Kidney (tissue), 14 donors: Measurements from ENCODE around the gene GOLGA2. TPM values are rescaled to one million over a fixed set of nuclear protein-coding genes. Genes with fewer than 3 reads are reported as not detected.

ENCODE experiments used
- DNase-seq, 5 donors: peaks; one replicate each; pipeline ENCODE4 v3.0.0-alpha.2; 2013 to 2020
- FAIRE-seq: peaks from 2 replicates; lab custom pipeline; 2012; peaks lifted over from hg19 to GRCh38; lab: Jason Lieb, UNC
- H3K27ac ChIP-seq, 2 donors: one replicate each; pipeline ENCODE4 v1.7.0; 2013; ENCODE audit warnings: low read depth in 2 of 2, low read length in 2 of 2, inconsistent platforms in 1 of 2
- H3K27me3 ChIP-seq: one replicate; pipeline ENCODE4 v1.7.1; 2013; ENCODE audit warnings: low read length, inconsistent platforms; ENCODE audit not compliant: control insufficient read depth, insufficient read depth
- H3K36me3 ChIP-seq, 3 donors: one replicate each; pipeline versions ENCODE4 v1.7.0 to v1.7.1; 2013; ENCODE audit warnings: low read length in 3 of 3, control low read depth in 1 of 3, inconsistent platforms in 1 of 3; ENCODE audit not compliant: insufficient read depth in 3 of 3, control insufficient read depth in 2 of 3
- H3K4me1 ChIP-seq, 3 donors: one replicate each; pipeline versions ENCODE4 v1.7.0 to v1.7.1; 2013; ENCODE audit warnings: low read length in 3 of 3, inconsistent platforms in 1 of 3, low read depth in 1 of 3; ENCODE audit not compliant: control insufficient read depth in 2 of 3, insufficient read depth in 2 of 3
- H3K4me3 ChIP-seq, 3 donors: one replicate each; pipeline versions ENCODE4 v1.7.0 to v1.8.1; 2013; ENCODE audit warnings: low read length in 3 of 3, control low read depth in 1 of 3, inconsistent platforms in 1 of 3
- H3K9ac ChIP-seq, 3 donors: one replicate each; pipeline versions ENCODE4 v1.7.0 to v1.7.1; 2013; ENCODE audit warnings: low read length in 3 of 3, control low read depth in 1 of 3, inconsistent platforms in 1 of 3
- H3K9me3 ChIP-seq, 3 donors: one replicate each; pipeline versions ENCODE4 v1.7.0 to v1.7.1; 2013; ENCODE audit warnings: low read length in 3 of 3, control low read depth in 1 of 3, inconsistent platforms in 1 of 3; ENCODE audit not compliant: control insufficient read depth in 2 of 3, insufficient read depth in 1 of 3
- intact Hi-C: fragments of 100-400 bp; cut with DNase I; formaldehyde crosslinking; loops from one replicate; pipeline ENCODE4 v1.11.1; 2022
- polyA plus RNA-seq: library from polyadenylated mRNA; stranded (reverse); fragments of 350-450 nt; fragmentation: Illumina TruSeq; extraction: RNeasy Lipid Tissue Mini Kit (QIAGEN cat#74804); gene quantifications from one replicate; pipeline ENCODE4 v1.2.3, GENCODE V29; 2014; ENCODE audit warnings: low read depth, low replicate concordance; ENCODE audit not compliant: insufficient read depth
- total RNA-seq: library from RNA; stranded (reverse); fragmentation: NEBNext Ultra II Directional; extraction: Animal tissue kit (Norgen Biotek cat#: 25700); gene quantifications from one replicate; pipeline ENCODE4 v1.2.1, GENCODE V29; 2021
- TF ChIP-seq, protein P1 (sequence below): IDR thresholded peaks from 3 replicates; pipeline ENCODE4 v1.5.1; 2012; ENCODE audit warnings: mild to moderate bottlenecking, moderate library complexity, borderline replicate concordance; ENCODE audit not compliant: insufficient read depth; ENCODE audit errors: extremely low read depth
- donor health status: control.
- donor health status: control.
- donor health status: control.
- donor health status: control.
- donor health status: control.
- donor health status: DM: yes; HTN: yes; CAD: no.
- donor health status: Normal renal cell carcinoma (clear cell type).

The GOLGA2 gene
- total and polyA plus RNA-seq, 2 donors from 2014 or later = 42.9 to 79.7 TPM

DNA sequence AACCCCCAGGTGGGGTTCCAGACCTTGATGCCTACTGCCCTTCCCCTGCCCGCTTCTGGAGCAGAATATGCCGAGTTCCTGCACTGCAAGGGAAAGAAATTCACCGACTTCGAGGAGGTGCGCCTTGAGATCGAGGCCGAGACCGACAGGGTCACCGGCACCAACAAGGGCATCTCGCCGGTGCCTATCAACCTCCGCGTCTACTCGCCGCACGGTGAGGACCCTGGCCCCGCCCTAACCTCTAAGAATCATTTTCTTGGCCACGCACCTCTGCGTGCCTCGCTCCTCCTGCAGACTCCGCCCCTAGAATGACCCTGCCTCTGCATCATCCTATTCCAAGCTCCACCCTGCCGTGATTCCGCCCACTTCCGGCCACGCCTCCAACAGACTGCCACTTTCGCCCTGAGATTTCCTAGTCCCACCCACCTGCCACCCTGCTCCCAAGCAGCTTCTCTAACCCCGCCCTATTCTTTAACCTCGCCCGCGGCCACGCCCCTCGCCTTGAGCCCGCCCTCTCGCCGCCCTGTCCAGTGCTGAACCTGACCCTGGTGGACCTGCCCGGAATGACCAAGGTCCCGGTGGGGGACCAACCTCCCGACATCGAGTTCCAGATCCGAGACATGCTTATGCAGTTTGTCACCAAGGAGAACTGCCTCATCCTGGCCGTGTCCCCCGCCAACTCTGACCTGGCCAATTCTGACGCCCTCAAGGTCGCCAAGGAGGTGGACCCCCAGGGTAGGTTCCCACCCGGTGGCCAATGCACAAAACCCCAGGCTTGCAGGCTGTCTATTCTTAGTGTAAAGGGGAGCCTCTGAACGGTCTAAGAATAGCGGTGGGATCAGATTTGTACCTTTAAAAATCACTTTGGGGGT is 57.1 kb downstream of the GOLGA2 start:
- peak overlapping the region in 2 of 3 donors; percentile 40 to 46 for H3K9ac ChIP-seq

DNA sequence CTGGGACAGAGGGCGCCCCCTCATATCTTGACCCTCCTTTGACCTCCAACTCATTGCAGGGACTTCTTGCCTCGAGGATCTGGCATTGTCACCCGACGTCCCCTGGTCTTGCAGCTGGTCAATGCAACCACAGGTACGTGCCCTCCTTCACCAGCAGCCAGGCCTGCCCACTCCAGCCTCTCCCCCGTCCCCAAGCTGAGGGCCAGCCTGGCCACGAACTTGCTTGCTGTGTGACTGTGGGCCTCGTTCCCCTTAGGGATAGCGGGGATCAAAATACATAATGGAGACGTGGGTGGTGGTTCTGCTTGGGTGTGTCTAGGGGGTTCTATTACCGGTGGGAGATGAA is 57.7 kb downstream of the GOLGA2 start:
- peak in 1 of 5 donors; percentile 67 for DNase-seq

More for the DNA sequence above, 57.1 kb downstream of the GOLGA2 start:
- Histone ChIP-seq H3K27me3 (no peaks in the 10 kb centered on the region), H3K36me3 (no peaks in the 10 kb centered on the region), H3K27ac (no peak overlapping the region), H3K4me3 (peak overlapping the region; percentile 50 to 64 (median 59)), H3K9me3 (no peaks in the 10 kb centered on the region), H3K4me1 (peaks cover 0 to 17% (median 0%) of the 10 kb centered on the region in 3 donors)
- intact Hi-C loops = no loop called here
- TF ChIP-seq, protein P1, sequence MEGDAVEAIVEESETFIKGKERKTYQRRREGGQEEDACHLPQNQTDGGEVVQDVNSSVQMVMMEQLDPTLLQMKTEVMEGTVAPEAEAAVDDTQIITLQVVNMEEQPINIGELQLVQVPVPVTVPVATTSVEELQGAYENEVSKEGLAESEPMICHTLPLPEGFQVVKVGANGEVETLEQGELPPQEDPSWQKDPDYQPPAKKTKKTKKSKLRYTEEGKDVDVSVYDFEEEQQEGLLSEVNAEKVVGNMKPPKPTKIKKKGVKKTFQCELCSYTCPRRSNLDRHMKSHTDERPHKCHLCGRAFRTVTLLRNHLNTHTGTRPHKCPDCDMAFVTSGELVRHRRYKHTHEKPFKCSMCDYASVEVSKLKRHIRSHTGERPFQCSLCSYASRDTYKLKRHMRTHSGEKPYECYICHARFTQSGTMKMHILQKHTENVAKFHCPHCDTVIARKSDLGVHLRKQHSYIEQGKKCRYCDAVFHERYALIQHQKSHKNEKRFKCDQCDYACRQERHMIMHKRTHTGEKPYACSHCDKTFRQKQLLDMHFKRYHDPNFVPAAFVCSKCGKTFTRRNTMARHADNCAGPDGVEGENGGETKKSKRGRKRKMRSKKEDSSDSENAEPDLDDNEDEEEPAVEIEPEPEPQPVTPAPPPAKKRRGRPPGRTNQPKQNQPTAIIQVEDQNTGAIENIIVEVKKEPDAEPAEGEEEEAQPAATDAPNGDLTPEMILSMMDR = peak; percentile 7
- FAIRE-seq (peak; percentile 66), DNase-seq (peak; percentile 97 to 98 (median 98))

DNA sequence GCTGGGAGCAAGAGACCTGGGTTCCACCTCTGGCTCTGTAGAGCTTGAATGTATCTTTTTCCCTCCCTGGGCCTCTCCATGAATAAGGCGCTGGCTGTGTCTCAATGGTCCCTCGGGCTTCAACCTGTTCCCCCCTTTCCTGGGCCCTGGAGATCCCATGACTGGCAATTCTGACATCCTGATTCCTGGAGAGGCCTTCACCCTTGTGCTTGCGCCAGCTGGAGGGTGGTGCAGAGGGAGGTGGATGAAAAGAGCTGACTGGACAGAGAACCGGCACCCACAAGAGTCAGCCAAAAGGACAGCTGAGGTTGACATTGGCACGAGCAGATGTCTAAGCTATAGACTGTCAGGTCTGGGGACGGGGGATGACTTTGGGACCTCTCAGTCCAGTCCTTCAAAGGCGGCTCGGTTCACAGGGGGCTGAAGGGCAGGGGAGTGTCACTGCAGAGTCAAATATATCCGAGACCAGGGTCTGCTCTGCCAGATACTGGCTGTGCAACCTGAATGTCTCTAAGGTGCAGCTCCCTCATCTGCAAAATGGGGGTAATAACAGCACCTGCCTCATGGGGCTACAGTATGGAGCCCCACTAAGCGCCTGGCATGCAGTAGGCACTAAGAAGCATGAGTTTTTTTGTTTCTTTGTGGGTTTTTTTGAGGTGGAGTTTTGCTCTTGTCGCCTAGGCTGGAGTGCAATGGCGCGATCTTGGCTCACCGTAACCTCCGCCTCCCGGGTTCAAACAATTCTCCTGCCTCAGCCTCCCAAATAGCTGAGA is 58.8 kb downstream of the GOLGA2 start:
- no peak overlapping the region for H3K4me3 ChIP-seq
- H3K36me3 ChIP-seq = no peaks in the 10 kb centered on the region
- H3K9ac ChIP-seq = no peak overlapping the region
- intact Hi-C loops = no loop called here
- TF ChIP-seq, protein P1 = no peak
- no peaks in the 10 kb centered on the region for H3K9me3 ChIP-seq
- DNase-seq = peak in 1 of 5 donors; percentile 42
- H3K4me1 ChIP-seq = peaks cover 0 to 17% (median 6%) of the 10 kb centered on the region in 3 donors
- FAIRE-seq = no peak
- no peak overlapping the region for H3K27ac ChIP-seq
- H3K27me3 ChIP-seq = no peaks in the 10 kb centered on the region

More for the DNA sequence above, 57.7 kb downstream of the GOLGA2 start:
- Histone ChIP-seq H3K9me3 (no peaks in the 10 kb centered on the region), H3K4me3 (peak overlapping the region; percentile 50 to 64 (median 59)), H3K27me3 (no peaks in the 10 kb centered on the region), H3K27ac (no peak overlapping the region), H3K36me3 (no peaks in the 10 kb centered on the region), H3K9ac (peak overlapping the region in 1 of 3 donors; percentile 46), H3K4me1 (peaks cover 0 to 17% (median 0%) of the 10 kb centered on the region in 3 donors)
- TF ChIP-seq, protein P1 = no peak
- intact Hi-C loops = no loop called here
- FAIRE-seq = no peak
